HG02938 (cell line): ENCODE measurements around the gene ZNF385D.

Source experiments
- ATAC-seq: cut with Tn5 transposase; IDR thresholded peaks from one replicate; pipeline ENCODE4 v1.9.1; 2021; ENCODE audit warnings: mild to moderate bottlenecking, moderate library complexity; ENCODE audit not compliant: unreplicated experiment

ZNF385D gene

DNA sequence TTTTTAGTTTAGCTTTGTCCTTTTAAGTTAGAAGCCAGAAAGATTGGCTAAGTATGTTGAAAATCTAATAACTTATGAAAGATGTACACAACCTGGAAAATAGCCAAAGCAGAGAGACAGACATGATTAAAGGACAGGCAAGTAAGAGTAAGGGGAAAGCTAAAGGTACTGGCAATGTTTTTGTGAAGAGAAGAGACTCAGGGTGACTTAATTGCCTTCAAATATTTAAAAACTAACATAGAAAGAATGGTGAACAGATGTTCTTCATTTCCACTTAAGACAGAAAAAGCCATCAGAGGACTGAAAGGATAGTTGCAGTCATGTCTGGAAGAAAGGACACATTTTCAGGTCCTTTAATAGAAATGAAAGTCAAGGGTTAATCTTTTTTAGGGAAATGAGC, 68.8 kb downstream of the ZNF385D start:
- no peak for ATAC-seq

DNA sequence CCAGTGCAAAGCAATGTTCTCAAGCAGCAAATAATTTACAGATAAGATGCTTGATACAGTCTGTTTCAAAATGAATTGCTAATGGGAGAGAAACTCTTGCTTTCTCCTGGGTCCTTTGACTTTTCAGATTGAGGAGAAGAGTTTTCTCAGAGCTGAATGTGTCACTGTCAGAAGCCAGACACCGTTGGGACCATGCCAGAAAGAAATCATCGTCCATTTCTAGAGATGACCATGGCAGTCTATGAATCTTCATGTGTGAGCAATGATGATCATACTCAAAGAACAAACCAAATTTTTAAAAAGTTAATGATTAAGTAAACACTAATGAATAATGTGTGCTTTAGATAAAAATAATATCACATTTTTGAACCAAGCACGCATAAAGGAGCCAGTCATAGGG, 77.6 kb downstream of the ZNF385D start:
- ATAC-seq: no peak

GRCh38 chr3:21672303-21672702, 78.7 kb downstream of the ZNF385D start:
- no peak for ATAC-seq

DNA sequence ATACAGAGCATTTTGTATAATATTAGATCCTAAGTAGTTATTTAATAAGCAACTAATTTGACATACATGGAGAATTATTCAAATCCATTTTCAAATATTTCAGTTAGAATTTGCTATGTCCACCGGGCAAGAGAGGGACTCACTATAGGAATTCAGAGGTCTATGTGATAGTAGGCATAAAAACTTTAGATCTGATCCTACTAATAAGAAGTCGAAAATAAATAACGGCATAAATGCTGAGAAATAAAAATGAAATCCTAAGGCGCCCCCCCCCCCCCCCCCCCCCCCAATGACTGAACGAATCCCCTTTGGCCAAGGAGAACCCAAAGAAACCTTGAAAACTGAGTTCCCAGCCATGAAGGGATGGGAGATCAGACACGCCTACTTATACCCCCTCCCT, 80.6 kb downstream of the ZNF385D start:
- ATAC-seq: no peak

DNA sequence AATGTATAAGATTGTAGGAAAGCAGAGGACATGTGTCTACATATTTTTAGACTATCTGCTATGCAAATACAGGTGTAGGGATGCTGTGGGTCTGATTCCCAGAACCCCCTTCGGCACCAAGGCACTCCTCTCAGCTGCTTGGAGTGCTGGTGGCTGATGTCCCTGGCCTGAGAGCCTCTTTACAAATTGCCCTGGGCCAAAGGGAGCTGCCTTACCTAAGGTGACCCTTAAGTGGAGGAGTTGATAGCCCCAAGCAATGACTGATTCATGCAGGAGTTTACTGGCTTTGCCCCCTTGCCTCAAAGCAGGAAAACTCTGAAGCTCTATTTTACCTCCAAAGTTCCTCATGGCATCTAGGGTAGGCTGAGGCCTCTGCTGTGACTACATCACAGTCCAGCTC, 83.0 kb downstream of the ZNF385D start:
- ATAC-seq: no peak

DNA sequence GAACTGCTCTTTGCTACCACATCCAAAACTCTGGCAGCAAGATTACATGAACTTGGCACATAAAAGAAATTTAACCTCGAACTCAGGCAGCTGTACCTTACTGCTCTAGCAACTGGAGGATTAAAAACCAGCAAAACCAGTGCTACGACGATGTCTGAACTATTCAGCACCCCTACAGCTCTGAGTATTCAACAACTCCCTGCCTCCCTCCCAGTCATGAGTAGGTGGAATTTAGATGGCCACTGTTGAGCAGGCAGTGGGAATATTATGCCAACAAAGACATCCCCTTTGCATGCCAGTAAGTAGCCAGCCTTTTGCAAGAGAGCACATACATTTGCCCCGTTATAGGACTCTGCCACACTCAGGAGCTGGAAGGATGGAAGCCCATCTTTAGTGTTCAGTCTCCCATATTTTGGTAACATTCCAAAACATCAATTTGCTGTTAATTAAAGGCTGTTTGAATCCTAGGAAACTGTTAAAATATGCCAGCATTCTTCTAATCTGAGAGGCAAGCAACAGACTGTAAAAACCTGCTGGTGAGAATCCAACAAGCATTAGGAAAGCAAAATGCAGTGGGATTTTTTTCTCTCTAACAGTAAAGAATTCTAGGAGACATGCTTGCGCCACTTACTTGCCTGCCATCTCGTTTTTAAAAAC, 85.4 kb downstream of the ZNF385D start:
- ATAC-seq: no peak

DNA sequence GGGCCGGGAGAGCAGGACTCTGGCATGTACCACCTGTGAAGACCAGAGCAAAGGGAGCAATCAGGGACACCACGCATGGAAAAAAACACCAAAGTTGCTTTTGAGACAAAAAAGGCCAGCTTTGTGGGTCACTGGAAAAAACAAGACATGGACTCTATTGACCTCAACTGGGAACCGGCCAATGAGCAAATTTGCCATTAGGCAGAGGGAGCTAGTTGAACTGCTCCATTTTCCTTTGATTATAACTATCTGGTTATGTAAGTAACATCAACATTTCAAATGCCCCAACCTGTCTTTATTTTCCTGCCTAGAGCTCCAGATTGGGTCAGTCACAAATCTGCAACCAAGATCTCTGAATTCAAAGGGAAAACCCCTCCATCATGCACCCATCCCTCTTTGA, 86.0 kb downstream of the ZNF385D start:
- ATAC-seq: no peak

DNA sequence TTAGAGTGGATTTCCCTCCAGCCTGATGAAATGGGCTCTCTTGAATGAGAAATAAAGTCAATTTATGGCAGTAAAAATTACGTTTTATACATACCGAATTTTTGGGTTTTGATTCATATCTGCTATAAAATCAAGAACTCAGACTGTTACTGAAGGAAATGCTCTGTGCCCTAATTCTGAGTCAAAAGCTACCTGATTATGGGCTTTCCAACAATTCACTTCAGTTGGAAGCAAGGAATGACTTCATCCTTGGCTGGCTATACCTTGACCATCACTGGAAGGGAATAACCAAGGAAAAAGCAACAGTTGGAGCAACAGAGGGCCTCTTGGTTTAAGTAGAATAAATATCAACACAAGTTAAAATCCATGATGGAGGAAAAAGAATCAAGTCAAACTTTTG, 88.6 kb downstream of the ZNF385D start:
- ATAC-seq: no peak

DNA sequence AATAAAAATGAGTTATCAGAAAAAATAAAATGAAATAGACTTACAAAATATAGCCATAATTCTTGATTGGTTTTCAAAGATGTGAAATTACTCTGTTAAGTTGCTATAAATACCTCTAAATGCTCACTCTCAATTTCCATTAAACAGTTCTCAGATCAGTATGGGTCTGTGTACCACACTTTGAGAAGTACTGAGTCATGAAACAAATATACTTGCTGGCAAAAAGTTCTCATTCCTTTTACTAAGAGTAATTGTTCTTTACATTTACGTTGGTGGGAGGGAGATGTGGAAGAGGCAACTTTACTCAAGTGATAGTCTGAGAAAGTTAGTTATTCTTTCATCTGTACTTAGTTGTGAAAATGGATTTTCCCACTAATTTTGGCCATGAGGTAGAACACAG, 96.3 kb downstream of the ZNF385D start:
- ATAC-seq: no peak

DNA sequence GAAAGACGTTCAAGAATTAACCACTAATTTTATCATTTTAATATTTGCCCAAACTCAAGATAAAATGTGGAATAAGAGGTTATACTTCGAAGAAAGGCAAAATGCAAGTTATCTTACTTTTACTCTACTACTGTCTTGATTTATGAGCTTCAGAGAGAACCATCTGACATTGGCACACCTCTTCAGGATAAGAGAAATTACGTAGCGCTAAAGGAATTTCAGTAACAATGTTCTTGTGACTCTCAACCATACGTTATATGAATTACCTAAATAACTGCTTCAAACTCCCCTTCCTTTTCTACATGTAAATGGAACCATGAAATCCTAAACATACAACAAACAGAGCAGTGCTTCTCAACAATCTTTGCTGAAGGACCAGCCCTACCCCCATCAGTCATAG, 96.8 kb downstream of the ZNF385D start:
- no peak for ATAC-seq

DNA sequence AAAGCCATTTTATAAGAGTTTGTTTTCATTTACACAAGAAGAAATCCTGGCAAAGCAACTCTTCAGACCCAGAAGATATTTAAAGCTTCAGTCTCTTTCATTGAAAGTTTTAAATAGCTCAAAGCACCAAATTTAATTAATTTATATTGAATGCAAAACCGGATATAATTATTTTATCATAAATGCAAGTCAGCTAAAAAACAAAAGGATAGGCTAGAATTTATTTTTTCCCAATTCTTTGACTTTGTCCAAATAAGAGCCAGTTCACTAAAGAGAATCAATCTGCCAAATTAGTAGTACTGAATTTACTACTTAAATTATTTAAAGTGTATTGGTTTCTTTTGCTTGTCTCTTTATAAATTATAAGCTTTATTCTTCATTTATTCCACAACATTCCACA, 101.5 kb downstream of the ZNF385D start:
- no peak for ATAC-seq

GRCh38 chr3:21647961-21648360, 103.0 kb downstream of the ZNF385D start:
- no peak for ATAC-seq

DNA sequence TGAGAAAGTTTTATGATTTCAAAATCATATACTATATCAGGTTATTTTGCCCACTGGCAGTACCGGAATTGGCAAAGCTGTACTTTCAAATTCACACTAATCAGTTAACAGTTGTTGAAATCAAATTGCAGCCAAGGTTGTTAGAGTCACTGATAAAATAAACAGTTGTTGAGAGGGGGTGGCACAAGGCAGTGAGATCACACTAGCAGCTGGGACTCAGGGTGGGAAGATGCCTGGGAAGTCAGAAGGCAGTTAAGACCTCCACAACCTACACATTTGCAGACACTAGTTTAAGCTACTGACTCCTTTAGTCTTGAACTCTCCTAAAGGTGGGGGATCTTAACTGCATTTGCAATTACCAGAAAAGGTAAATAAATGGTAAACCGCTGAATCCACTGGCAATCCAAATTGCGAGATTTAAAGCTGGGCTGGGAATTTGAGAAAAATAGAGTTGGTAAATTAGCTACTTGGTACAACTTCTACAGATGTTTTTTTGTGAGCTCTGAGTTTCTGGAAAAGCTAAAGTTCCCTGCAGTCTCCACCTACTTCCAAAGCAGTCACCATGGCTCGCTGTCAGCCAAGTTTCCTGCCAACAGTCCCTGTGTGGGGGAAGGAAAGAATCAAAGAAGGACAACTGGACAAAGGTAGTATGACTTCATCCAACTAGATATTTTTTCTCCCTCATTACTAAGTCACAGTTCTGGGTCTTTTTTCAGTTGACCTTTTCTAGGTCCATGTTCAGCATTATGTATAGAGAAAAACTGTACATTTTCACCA, 105.7 kb downstream of the ZNF385D start:
- ATAC-seq: no peak

DNA sequence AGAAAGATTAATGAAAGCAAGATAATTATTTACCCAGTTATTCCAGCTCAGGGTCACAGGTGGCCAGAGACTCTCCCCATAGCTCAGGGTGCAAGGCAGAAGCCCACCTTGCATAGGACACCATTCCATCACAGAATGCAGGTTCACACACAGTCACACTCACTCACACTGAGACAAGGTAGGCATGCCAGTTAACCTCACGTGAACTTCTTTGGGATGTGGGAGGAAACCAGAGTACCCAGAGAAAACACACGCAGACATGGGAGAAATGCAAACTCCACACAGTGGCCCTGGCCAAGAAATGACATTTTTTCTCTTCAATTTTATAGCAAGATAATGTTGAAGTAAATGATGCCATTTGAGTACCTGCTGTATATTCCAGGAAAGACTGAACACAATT, 106.7 kb downstream of the ZNF385D start:
- no peak for ATAC-seq

- no peak for ATAC-seq
These were observed 107.3 kb downstream of the ZNF385D start for GRCh38 chr3:21643752-21644151.

DNA sequence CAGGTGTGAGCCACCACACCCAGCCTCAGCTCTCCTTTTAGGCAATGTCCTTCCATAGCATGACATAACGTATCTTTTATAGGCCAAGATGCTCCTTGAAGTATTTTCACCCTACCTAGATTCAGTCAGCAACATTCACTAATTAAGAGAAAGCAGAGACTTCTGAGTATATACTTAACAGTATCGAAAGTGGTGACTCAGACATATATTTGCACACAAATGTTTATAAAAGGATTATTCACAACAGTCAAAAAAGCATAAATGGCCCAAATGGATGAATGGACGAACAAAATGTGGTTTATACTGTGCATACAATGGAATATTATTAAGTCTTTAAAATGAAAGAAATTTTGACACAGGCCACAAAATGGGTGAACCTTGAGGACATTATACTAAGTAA, 108.6 kb downstream of the ZNF385D start:
- no peak for ATAC-seq

- no peak for ATAC-seq
These were observed 109.1 kb downstream of the ZNF385D start for GRCh38 chr3:21641959-21642358.

- no peak for ATAC-seq
These were observed 112.5 kb downstream of the ZNF385D start for GRCh38 chr3:21638488-21638887.

DNA sequence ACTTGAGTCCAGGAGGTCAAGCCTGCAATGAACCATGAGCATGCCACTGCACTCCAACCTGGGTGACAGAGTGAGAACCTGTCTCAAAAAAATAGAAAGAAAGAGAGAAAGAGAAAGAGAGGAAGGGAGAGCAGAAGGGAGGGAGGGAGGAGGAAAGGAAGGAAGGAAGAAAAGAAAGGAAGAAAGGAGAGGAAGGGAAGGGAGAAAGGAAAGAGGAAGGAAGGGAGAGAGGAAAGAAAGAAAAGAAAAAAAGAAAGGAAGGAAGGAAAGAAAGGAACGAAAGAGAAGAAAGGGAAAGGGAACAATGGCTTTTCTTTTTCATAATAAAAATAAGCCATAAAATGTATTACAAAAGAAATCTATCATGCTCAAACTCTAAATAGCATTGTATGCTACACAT, 116.9 kb downstream of the ZNF385D start:
- ATAC-seq: no peak

DNA sequence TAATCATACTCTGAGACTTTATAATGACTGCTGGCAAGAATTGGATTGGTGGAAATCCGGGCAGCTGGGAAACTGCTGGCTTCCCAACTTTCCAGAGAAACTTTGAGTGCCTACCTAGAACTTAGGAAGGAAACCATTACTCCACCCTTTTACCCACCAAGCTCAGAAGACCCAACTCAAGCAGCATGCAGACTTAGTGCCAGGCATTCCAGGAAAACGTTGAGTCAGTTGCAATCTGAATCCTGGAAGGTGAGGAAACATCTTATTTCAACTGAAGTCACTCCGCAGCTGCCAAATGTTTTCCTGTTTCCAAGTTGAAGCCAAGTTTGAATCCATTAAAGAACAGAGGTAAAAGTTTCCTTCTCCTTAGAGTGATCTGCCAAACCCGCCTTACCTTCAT, 126.5 kb downstream of the ZNF385D start:
- ATAC-seq: no peak

DNA sequence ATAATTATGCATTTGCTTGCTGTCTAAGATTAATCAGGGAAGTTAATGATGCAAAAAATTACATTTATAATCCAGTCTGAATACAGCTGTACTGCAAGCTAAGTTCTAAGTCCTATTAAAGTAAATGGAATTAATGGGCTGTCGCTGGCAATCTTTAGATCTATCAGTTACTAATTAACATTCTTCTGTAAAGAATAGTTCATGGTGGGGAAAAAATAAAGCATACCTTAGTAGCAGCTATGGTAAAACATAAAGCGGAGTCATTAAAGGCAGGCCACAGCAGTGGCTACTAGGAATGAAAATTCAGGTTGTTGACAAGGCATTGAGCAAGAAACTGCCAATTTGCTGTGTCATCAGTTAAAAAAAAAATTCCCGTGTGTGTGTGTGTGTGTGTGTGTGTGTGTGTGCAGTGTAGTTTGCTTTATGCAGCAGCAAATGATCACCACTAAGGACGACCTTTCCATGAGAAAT, 129.8 kb downstream of the ZNF385D start:
- ATAC-seq: no peak

DNA sequence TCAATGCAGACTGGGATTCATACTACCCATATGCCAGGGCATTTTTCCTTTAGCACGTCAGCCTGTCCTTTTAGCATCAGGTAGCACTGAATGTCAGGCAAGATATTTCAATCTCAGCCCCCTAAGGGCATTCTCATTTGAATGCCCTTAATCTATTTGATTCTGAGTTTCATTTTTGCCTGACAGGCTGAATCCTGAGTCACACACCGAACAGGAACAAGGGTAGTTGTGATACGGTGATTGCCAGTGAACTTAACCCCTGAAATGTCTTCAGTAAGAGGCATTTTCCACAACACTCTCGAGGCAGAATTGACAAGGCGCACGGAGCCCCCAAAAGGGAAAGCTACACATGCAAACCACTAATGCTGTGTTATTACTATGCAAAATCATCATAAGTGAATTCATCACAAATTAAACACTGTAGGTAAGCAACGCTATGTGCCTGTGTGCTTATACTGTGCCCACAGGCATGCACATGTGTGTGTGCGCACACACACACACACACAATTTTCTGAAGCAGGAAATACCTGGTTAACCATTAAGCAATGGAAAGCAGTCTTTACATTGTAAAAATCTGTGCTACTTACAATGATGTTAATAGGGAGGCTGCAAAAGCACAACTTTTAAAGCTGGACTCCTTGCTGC, 130.4 kb downstream of the ZNF385D start:
- no peak for ATAC-seq
